Measurements from ENCODE around the gene HOXC10. TPM values are rescaled to one million over a fixed set of nuclear protein-coding genes. Genes with fewer than 3 reads are reported as not detected.

HOXC10 gene
- total and polyA plus RNA-seq, 10 of the 15 experiments (the other 5 are each of a cell fraction or from before 2014, with no cell fraction given) = 0.59 TPM; not detected in 9

- TF ChIP-seq CUX1 (IDR thresholded peaks at IDR 0.05; ENCODE audit: insufficient replicate concordance, low read depth, low read length) = no peak
- no peak for TF ChIP-seq EP300 (IDR thresholded peaks at IDR 0.05; ENCODE audit: borderline replicate concordance in 1 of 2, control insufficient read depth in 1 of 2, low read depth in 2 of 2, low read length in 2 of 2)
- TF ChIP-seq POLR2AphosphoS2 (IDR thresholded peaks at IDR 0.05; ENCODE audit: low read depth, low read length) = no peak
- no peak for TF ChIP-seq FOXM1 (IDR thresholded peaks at IDR 0.05; ENCODE audit: low read depth, low read length)
- TF ChIP-seq CHD2 (IDR thresholded peaks at IDR 0.05; ENCODE audit: borderline replicate concordance, low read depth, low read length) = no peak
- no peak for TF ChIP-seq CBFB (IDR thresholded peaks at IDR 0.05; ENCODE audit: low read depth)
- TF ChIP-seq HDGF (IDR thresholded peaks at IDR 0.05) = no peak
- no peak for TF ChIP-seq FOXK2 (IDR thresholded peaks at IDR 0.05)
- peak; percentile 52 for TF ChIP-seq NFYB (IDR thresholded peaks at IDR 0.05; ENCODE audit: insufficient read depth, low read depth, low read length)
Observed at GRCh38 chr12:53954694-53955035, 30.3 kb upstream of the HOXC10 start, which contains the start of gene HOXC12 (continued).
